Muscle of leg (tissue), 11 donors: ENCODE results near the gene COL4A2. TPM values are rescaled to one million over a fixed set of nuclear protein-coding genes. Genes with fewer than 3 reads are reported as not detected.
A peak's percentile ranks its signal among the peaks of the same experiment; 100 is the strongest.

ENCODE experiments used
- DNase-seq: peaks from one replicate; pipeline ENCODE4 v3.0.0; 2013
- H3K27ac ChIP-seq: one replicate; pipeline ENCODE4 v1.5.1; 2013; ENCODE audit warnings: mild to moderate bottlenecking, low read length, control low read depth
- H3K27me3 ChIP-seq: one replicate; pipeline ENCODE4 v1.6.1; 2013; ENCODE audit warnings: low read length; ENCODE audit not compliant: control insufficient read depth, insufficient read depth
- H3K36me3 ChIP-seq: one replicate; pipeline ENCODE4 v1.6.1; 2013; ENCODE audit warnings: low read length; ENCODE audit not compliant: control insufficient read depth, insufficient read depth
- H3K4me1 ChIP-seq: one replicate; pipeline ENCODE4 v1.6.1; 2013; ENCODE audit warnings: low read length; ENCODE audit not compliant: control insufficient read depth, insufficient read depth
- H3K4me3 ChIP-seq: one replicate; pipeline ENCODE4 v1.5.1; 2013; ENCODE audit warnings: low read length, control low read depth
- H3K9me3 ChIP-seq: replicated peaks from 2 replicates; pipeline ENCODE4 v1.6.1; 2013; ENCODE audit warnings: low read depth, low read length; ENCODE audit not compliant: control insufficient read depth
- WGBS: methylation state at CpG from one replicate; pipeline ENCODE4 v1.1.5; 2013; ENCODE audit warnings: missing lambda C conversion rate; ENCODE audit not compliant: insufficient coverage; 5-methylcytosine and 5-hydroxymethylcytosine counted together
- polyA plus RNA-seq, 8 donors: library from polyadenylated mRNA; unstranded; fragments of 120-200 nt; gene quantifications; one replicate each; pipeline versions ENCODE4 v1.2.1 to v1.2.3, GENCODE V29; 2013; ENCODE audit warnings: inconsistent platforms in 1 of 8, low replicate concordance in 1 of 8; ENCODE audit not compliant: insufficient read length in 8 of 8, insufficient read depth in 1 of 8
- total RNA-seq: library from RNA; stranded (reverse); fragments of 120-200 nt; gene quantifications from one replicate; pipeline ENCODE4 v1.2.4, GENCODE V29; 2013

The COL4A2 gene
- total and polyA plus RNA-seq, 9 donors, result 429 to 712 (median 555) TPM

- Histone ChIP-seq H3K4me3 (no peak overlapping the region), H3K9me3 (no peaks in the 10 kb centered on the region), H3K27ac (peak overlapping the region; percentile 87), H3K36me3 (peaks cover 18% of the 10 kb centered on the region), H3K4me1 (peaks cover 72% of the 10 kb centered on the region), H3K27me3 (no peaks in the 10 kb centered on the region)
- DNase-seq, result no peak
- no CpG with 5 or more reads among the region's 5 CpGs for WGBS
These were observed 43.7 kb upstream of the COL4A2 start for GRCh38 chr13:110263404-110263803.

GRCh38 chr13:110263888-110264287 is 43.2 kb upstream of the COL4A2 start:
- Histone ChIP-seq H3K27me3 (no peaks in the 10 kb centered on the region), H3K9me3 (no peaks in the 10 kb centered on the region), H3K36me3 (peaks cover 23% of the 10 kb centered on the region), H3K27ac (peak overlapping the region; percentile 79), H3K4me1 (peaks cover 76% of the 10 kb centered on the region), H3K4me3 (no peak overlapping the region)
- no CpG with 5 or more reads among the region's 5 CpGs for WGBS
- DNase-seq, result peak; percentile 95

DNA sequence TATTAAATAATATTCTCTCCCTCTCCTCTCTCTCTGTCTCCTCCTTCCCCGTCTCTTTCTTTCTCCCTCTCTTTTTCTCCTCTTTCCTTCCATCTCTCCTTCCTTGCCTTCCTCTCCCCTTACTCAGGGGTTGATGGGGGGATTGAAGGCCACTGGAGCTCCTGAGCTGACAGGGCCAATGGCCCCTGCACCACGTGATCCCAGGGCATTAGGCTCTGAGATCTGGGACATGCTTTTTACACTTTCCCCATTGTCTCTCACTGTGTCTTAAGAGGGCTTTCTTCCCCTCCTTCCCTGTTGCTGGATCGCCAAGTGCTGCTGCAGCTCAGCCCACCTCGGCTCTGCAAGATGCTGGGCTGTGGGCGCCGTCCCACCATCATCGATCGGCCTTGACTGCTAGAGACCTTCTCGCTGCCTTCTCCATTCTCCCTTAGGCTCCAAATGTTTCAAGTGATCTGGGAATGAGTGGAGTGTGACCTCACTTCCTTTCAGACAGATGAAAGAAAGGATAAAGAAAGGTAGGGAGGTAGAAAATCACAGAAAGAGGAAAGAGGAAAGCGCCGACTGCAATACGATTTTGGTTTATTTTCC is 42.3 kb upstream of the COL4A2 start:
- 29% methylated on average over 1 of the region's 12 CpGs for WGBS
- Histone ChIP-seq H3K27me3 (no peaks in the 10 kb centered on the region), H3K36me3 (peaks cover 26% of the 10 kb centered on the region), H3K27ac (peak overlapping the region; percentile 79), H3K9me3 (no peaks in the 10 kb centered on the region), H3K4me3 (no peak overlapping the region), H3K4me1 (peaks cover 77% of the 10 kb centered on the region)
- DNase-seq, result no peak

DNA sequence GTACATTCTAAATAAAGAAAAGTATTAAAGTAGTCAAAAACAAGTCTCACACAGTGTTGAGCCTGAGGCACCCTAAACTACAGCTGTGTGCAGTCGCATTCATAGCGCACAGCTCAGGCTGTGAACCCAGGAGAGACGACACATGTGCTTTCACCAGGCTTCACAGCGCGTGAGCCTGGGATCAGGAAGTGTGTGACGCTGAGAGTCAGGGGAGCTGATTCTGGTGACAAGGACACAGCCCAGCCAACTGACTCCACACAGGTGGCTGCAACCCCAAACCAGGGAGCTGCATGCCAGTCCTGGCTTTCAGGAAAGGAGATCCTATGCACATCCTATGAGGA is 41.8 kb upstream of the COL4A2 start:
- Histone ChIP-seq H3K27me3 (no peaks in the 10 kb centered on the region), H3K9me3 (no peaks in the 10 kb centered on the region), H3K36me3 (peaks cover 24% of the 10 kb centered on the region), H3K4me3 (no peak overlapping the region), H3K27ac (peak overlapping the region; percentile 79), H3K4me1 (peaks cover 77% of the 10 kb centered on the region)
- DNase-seq, result peak; percentile 56
- 50% methylated on average over 6 of the region's 6 CpGs for WGBS

GRCh38 chr13:110265682-110266430 is 41.2 kb upstream of the COL4A2 start:
- Histone ChIP-seq H3K27ac (peak overlapping the region; percentile 79), H3K36me3 (peaks cover 23% of the 10 kb centered on the region), H3K27me3 (no peaks in the 10 kb centered on the region), H3K4me1 (peaks cover 82% of the 10 kb centered on the region), H3K4me3 (no peak overlapping the region), H3K9me3 (no peaks in the 10 kb centered on the region)
- 71% methylated on average over 30 of the region's 38 CpGs for WGBS
- DNase-seq, result peak; percentile 50

DNA sequence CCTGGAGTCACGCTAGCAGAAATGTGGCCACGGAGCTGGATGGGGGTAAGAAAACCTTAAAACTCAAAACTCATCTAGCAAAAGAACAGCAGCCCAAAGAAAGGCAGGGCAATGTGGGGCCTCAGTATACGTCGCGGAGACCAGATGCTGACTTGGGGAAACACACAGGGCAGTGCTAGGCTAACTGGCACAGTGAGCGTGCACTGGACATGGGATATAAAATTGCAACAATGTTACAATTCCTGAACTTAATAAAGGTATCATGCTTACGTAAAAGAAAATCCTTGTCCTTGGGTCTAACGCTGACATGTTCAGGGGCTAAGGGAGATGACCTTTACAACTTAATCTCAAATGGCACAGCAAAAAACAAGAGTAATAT is 40.7 kb upstream of the COL4A2 start:
- Histone ChIP-seq H3K27me3 (no peaks in the 10 kb centered on the region), H3K4me1 (peaks cover 83% of the 10 kb centered on the region), H3K9me3 (no peaks in the 10 kb centered on the region), H3K36me3 (peaks cover 23% of the 10 kb centered on the region), H3K4me3 (no peak overlapping the region), H3K27ac (peak overlapping the region; percentile 79)
- WGBS, result 79% methylated on average over 4 of the region's 8 CpGs
- DNase-seq, result no peak

- Histone ChIP-seq H3K27ac (no peak overlapping the region), H3K36me3 (peaks cover 23% of the 10 kb centered on the region), H3K4me3 (no peak overlapping the region), H3K27me3 (no peaks in the 10 kb centered on the region), H3K4me1 (peaks cover 78% of the 10 kb centered on the region), H3K9me3 (no peaks in the 10 kb centered on the region)
- DNase-seq, result no peak
- 20% methylated on average over 1 of the region's 10 CpGs for WGBS
These were observed 40.1 kb upstream of the COL4A2 start for GRCh38 chr13:110266983-110267382.

DNA sequence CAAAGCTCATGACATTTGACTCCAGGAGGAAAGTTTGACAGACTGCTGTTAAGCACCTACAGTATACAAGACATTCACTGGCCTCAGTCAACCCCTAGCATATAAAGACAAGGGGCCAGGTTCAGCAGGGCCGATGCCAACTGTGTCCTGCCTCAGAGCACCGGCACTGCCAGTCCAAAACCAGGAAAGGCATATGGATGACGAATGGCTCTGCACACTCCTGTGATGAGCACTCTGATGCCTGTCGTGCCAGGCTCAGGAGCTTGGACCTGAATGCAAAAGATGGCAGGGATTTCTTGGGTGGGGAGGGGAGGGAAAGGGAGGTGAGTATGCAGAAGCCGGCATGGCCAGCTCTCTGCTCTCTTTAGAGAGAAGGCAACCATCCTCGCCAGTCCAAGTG is 39.0 kb upstream of the COL4A2 start:
- WGBS, result 79% methylated on average over 6 of the region's 6 CpGs
- no peaks in the 10 kb centered on the region for H3K27me3 ChIP-seq
- DNase-seq, result no peak
- H3K4me3 ChIP-seq, result no peak overlapping the region
- peaks cover 29% of the 10 kb centered on the region for H3K36me3 ChIP-seq
- H3K4me1 ChIP-seq, result peaks cover 68% of the 10 kb centered on the region
- no peak overlapping the region for H3K27ac ChIP-seq
- H3K9me3 ChIP-seq, result no peaks in the 10 kb centered on the region

DNA sequence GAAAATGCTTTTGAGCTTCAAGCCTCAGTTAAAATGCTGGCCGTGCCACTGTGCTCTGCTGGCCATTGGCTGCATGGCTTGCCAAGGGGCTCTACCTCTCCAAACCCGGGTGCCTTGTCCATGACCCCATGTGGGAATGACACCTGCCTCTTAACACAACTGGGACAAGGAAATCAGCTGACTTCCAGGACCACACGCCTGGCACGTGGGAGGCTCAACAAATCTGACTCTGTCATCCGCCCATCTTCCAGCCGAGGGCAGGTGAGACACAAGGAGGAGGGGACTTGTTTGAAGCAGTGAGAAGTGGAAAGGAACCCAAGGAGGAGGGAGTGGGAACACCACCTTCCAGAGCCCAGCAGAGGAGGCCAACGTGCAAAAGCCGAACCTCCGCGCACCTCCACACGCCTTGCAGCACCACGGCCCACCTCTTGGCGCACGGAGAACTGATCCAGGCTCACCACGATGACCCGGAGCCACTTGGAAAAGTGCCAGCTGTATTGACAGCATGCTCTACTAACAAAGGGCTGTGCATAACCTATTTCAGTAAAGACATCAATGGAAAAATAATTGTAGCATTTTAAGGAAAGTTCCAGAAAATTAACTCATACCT is 38.4 kb upstream of the COL4A2 start:
- Histone ChIP-seq H3K36me3 (peaks cover 29% of the 10 kb centered on the region), H3K4me3 (no peak overlapping the region), H3K9me3 (no peaks in the 10 kb centered on the region), H3K27ac (no peak overlapping the region), H3K27me3 (no peaks in the 10 kb centered on the region), H3K4me1 (peaks cover 63% of the 10 kb centered on the region)
- 86% methylated on average over 12 of the region's 16 CpGs for WGBS
- no peak for DNase-seq

- DNase-seq, result no peak
- Histone ChIP-seq H3K36me3 (peaks cover 28% of the 10 kb centered on the region), H3K9me3 (no peaks in the 10 kb centered on the region), H3K27me3 (no peaks in the 10 kb centered on the region), H3K4me3 (no peak overlapping the region), H3K27ac (no peak overlapping the region), H3K4me1 (peaks cover 61% of the 10 kb centered on the region)
- WGBS, result 80% methylated on average over 1 of the region's 14 CpGs
These were observed 37.4 kb upstream of the COL4A2 start for GRCh38 chr13:110269509-110270185.
